HCEC 1CT (cell line): ENCODE data around the gene MRM1.
"Not testable (repeated sequence)": the region's sequence is repeated elsewhere in the genome, so short reads cannot be mapped to it uniquely, and the experiment has no call there.

Source experiments
- DNase-seq: peaks from one replicate; pipeline ENCODE4 v3.0.0-alpha.2; 2017

MRM1 gene

GRCh38 chr17:36602030-36602748, 806 bp downstream of the MRM1 start:
- no peak for DNase-seq

- peak; percentile 58 for DNase-seq
Measured at GRCh38 chr17:36602924-36603384, 1.6 kb downstream of the MRM1 start.

- DNase-seq: not testable (repeated sequence)
Measured at GRCh38 chr17:36605028-36605427, 3.6 kb downstream of the MRM1 start.

- no peak for DNase-seq
Measured at GRCh38 chr17:36608280-36608679, 6.9 kb downstream of the MRM1 start.

- peak; percentile 32 for DNase-seq
Measured at GRCh38 chr17:36608794-36609497, 7.6 kb downstream of the MRM1 start.

- DNase-seq: no peak
Measured at GRCh38 chr17:36609498-36609862, 8.1 kb downstream of the MRM1 start.

- peak; percentile 26 for DNase-seq
Measured at GRCh38 chr17:36610474-36610873, 9.1 kb downstream of the MRM1 start.

- peak; percentile 74 for DNase-seq
Measured at GRCh38 chr17:36611345-36612072, 10.1 kb downstream of the MRM1 start.

- DNase-seq: no peak
Measured at GRCh38 chr17:36612323-36612722, 10.9 kb downstream of the MRM1 start.

- DNase-seq: no peak
Measured at GRCh38 chr17:36613155-36613554, 11.8 kb downstream of the MRM1 start.

- no peak for DNase-seq
Measured at GRCh38 chr17:36614081-36614480, 12.7 kb downstream of the MRM1 start.

- DNase-seq: no peak
Measured at GRCh38 chr17:36614933-36615332, 13.6 kb downstream of the MRM1 start.

GRCh38 chr17:36616061-36617029, 15.0 kb downstream of the MRM1 start:
- DNase-seq: no peak

GRCh38 chr17:36617773-36618172, 16.4 kb downstream of the MRM1 start:
- DNase-seq: no peak

GRCh38 chr17:36623281-36623680, 21.9 kb downstream of the MRM1 start:
- DNase-seq: no peak

GRCh38 chr17:36625188-36625587, 23.8 kb downstream of the MRM1 start:
- no peak for DNase-seq

GRCh38 chr17:36627101-36627500, 25.7 kb downstream of the MRM1 start:
- DNase-seq: no peak

GRCh38 chr17:36628576-36628975, 27.2 kb downstream of the MRM1 start:
- DNase-seq: no peak

- peak; percentile 47 for DNase-seq
Measured at GRCh38 chr17:36629252-36629847, 28.0 kb downstream of the MRM1 start.

GRCh38 chr17:36629970-36630502, 28.7 kb downstream of the MRM1 start:
- DNase-seq: no peak

GRCh38 chr17:36631022-36631421, 29.6 kb downstream of the MRM1 start:
- DNase-seq: no peak
